ENCODE results near the gene TPPP.
A peak's percentile ranks its signal among the peaks of the same experiment; 100 is the strongest.
"Not testable (repeated sequence)": the region's sequence is repeated elsewhere in the genome, so short reads cannot be mapped to it uniquely, and the experiment has no call there.

Gene TPPP

DNA sequence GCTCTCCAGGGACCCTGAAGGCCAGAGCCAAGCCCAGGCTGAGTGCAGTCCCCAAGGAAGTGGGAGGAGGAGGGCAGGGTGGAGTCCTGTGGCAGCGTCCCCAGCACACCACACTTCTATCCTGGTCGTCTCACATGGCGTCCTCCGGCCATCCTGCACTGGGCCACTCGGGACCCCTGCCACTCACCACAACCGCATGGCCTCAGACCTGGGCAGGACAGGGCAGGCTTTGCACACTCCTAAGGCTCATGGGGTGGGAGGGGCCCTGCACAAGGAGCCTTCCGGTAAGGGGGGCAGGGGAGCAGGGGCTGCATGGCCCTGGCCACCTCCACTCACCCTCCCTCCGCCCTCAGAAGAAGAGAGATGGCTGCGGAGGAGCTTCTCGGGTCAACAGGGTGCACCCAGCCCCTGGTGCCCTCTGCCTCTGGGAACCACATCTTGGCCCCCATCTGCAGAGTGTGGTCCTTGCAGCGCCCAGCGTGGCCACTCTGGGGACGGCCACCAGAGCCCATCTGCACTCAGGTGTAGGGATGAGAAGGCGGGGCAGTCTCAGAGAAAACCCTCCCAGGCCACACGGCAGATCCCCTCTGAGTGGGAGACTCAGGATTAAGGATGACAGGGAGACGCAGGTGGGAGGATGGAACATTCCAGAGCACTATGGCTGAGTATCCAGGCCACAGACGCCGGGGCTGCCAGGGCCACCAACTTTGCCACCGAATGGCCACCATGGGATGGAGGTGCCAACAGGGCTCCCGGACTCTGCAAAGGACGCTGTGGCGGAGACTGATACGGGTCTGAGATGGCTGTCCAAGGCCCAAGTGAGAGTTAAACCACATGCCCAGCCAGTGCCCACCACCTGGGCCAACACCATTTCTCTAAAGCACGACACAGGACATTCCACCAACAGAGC is 7.6 kb downstream of the TPPP start:
- TF ChIP-seq, protein P1, sequence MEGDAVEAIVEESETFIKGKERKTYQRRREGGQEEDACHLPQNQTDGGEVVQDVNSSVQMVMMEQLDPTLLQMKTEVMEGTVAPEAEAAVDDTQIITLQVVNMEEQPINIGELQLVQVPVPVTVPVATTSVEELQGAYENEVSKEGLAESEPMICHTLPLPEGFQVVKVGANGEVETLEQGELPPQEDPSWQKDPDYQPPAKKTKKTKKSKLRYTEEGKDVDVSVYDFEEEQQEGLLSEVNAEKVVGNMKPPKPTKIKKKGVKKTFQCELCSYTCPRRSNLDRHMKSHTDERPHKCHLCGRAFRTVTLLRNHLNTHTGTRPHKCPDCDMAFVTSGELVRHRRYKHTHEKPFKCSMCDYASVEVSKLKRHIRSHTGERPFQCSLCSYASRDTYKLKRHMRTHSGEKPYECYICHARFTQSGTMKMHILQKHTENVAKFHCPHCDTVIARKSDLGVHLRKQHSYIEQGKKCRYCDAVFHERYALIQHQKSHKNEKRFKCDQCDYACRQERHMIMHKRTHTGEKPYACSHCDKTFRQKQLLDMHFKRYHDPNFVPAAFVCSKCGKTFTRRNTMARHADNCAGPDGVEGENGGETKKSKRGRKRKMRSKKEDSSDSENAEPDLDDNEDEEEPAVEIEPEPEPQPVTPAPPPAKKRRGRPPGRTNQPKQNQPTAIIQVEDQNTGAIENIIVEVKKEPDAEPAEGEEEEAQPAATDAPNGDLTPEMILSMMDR (IDR thresholded peaks at IDR 0.05; ENCODE audit: low read depth, low read length) = no peak
- TF ChIP-seq, protein P2, sequence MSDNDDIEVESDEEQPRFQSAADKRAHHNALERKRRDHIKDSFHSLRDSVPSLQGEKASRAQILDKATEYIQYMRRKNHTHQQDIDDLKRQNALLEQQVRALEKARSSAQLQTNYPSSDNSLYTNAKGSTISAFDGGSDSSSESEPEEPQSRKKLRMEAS (IDR thresholded peaks at IDR 0.05; ENCODE audit: low read depth, low read length) = no peak
- TF ChIP-seq MYC (IDR thresholded peaks at IDR 0.05; ENCODE audit: low read depth, low read length) (no peak), POLR2A (IDR thresholded peaks at IDR 0.05; ENCODE audit: extremely low read depth, insufficient read length) (no peak)
- DNase-seq (ENCODE audit: low read depth) = peak; percentile 5
- no peak overlapping the region for H3K4me3 ChIP-seq (ENCODE audit: low read depth, low read length)

DNA sequence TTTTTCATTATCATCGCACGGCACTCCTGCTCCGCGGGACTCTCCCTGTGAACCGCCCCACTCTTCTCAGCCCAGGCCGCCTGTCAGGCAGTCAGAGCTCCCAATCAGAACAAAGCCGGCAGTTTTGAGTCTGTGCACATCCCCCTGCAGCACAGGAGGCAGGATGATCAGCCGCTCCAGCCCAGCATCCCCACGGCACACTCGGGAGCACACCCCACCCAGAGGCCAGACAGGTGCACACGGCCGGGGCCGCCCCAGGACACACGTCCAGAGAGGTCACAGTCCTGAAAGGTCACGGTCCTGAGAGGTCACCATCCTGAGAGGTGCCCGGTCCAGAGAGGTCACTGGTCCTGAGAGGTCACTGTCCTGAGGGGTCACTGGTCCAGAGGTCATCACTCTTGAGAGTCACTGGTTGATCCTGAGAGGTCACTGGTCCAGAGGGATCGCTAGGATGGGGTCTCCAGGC is 8.4 kb downstream of the TPPP start:
- no peak for TF ChIP-seq MYC (IDR thresholded peaks at IDR 0.05; ENCODE audit: low read depth, low read length)
- TF ChIP-seq POLR2A (IDR thresholded peaks at IDR 0.05; ENCODE audit: extremely low read depth, insufficient read length) = no peak
- TF ChIP-seq, protein P2 (IDR thresholded peaks at IDR 0.05; ENCODE audit: low read depth, low read length) = no peak
- TF ChIP-seq, protein P1 (IDR thresholded peaks at IDR 0.05; ENCODE audit: low read depth, low read length) = no peak
- peak; percentile 0 for DNase-seq (ENCODE audit: low read depth)
- H3K4me3 ChIP-seq (ENCODE audit: low read depth, low read length) = no peak overlapping the region

DNA sequence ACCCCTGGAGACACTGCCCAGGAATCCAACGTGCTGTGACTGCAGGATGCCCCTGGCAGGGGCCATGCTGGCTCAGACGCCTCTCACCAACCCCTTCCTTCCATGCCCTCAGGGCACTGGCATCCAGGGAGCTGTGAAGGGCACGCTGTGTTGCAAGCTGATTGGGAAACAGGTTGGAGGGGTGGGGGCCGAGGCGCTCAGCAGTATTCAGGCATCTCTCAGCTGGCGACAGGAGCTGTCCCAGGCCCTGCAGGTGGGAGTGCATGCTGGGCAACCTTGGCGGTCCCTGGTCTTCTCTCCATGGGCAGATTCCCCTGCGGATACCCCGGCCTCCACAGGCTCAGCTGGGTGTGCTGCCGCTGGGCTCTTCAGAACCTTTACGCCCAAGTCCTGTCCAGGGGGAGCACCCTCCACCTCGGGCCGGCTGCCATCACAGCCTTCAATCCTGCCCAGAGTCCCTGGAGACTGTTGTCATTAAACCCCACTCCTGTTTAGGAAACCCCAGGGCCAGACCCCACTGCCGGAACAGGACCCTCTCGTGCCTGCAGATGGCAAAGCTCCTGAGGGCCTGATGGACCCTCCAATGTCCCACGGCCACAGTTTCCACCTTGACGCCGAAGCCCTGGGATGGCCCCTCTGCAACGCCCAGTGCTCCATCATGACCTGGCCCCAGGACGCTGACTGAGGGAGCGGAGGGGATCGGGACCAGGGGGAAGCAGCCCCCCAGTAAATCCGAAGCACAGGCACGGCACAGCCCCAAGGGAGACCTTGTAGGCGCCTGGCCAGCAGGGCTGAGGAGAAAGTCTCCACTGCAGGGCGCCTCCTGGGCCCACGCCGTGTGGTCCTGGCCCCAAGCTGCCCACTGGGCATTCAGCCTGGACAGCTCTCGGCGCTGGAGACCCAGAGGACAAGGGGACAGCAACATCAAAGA is 9.3 kb downstream of the TPPP start:
- H3K4me3 ChIP-seq (ENCODE audit: low read depth, low read length) = no peak overlapping the region
- peak; percentile 22 for DNase-seq (ENCODE audit: low read depth)
- TF ChIP-seq, protein P1 (IDR thresholded peaks at IDR 0.05; ENCODE audit: low read depth, low read length) = no peak
- TF ChIP-seq, protein P2 (IDR thresholded peaks at IDR 0.05; ENCODE audit: low read depth, low read length) = no peak
- TF ChIP-seq POLR2A (IDR thresholded peaks at IDR 0.05; ENCODE audit: extremely low read depth, insufficient read length) (no peak), MYC (IDR thresholded peaks at IDR 0.05; ENCODE audit: low read depth, low read length) (no peak)

DNA sequence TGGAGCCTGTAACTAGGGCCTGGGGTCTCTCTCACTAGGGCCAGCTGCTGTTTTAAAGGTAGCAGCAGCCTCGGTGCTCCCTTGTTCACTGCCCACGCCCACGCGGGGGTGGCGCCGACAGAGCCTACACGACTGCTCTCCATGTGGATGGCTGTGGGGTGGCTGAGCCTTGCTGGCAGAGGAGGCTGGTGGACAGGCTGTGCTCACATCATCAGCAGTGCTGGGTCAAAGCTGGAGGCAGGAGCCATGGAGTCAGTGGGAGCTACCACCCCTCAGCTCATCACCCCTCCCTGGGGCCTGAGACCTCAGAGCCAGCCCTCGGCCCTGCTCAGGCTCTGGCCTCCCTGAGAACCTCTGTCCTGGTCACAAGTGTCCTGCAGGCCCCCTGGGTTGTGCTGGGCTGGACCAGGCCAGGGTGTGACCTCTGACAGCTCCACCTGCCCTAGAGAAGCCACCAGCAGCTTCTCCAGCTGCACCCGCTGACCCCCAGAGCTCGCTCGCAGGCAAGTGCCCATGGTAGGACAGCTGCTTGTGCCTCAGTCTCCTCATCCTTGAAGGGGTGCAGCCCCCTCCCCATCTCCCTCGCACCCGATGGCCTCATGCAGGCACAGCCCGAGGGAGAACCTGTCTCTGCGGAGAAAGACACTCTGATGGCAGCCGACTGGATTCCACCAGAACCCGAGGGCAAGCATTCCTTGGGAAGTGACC is 10.3 kb downstream of the TPPP start:
- not testable (repeated sequence) for H3K4me3 ChIP-seq (ENCODE audit: low read depth, low read length)
- DNase-seq (ENCODE audit: low read depth) = peak; percentile 19

DNA sequence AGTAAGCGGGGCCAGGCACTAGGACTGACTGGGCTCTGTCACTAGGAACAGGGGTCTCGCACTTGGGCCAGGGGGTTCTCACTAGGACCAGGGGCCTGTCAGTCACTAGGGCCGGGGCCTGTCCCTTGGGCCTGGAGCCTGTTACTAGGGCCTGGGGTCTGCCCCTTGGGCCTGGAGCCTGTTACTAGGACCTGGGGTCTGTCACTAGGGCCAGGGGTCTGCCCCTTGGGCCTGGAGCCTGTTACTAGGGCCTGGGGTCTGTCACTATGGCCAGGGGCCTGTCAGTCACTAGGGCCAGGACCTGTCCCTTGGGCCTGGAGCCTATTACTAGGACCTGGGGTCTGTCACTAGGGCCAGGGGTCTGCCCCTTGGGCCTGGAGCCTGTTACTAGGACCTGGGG is 10.9 kb downstream of the TPPP start:
- not testable (repeated sequence) for H3K4me3 ChIP-seq (ENCODE audit: low read depth, low read length); DNase-seq (ENCODE audit: low read depth)

DNA sequence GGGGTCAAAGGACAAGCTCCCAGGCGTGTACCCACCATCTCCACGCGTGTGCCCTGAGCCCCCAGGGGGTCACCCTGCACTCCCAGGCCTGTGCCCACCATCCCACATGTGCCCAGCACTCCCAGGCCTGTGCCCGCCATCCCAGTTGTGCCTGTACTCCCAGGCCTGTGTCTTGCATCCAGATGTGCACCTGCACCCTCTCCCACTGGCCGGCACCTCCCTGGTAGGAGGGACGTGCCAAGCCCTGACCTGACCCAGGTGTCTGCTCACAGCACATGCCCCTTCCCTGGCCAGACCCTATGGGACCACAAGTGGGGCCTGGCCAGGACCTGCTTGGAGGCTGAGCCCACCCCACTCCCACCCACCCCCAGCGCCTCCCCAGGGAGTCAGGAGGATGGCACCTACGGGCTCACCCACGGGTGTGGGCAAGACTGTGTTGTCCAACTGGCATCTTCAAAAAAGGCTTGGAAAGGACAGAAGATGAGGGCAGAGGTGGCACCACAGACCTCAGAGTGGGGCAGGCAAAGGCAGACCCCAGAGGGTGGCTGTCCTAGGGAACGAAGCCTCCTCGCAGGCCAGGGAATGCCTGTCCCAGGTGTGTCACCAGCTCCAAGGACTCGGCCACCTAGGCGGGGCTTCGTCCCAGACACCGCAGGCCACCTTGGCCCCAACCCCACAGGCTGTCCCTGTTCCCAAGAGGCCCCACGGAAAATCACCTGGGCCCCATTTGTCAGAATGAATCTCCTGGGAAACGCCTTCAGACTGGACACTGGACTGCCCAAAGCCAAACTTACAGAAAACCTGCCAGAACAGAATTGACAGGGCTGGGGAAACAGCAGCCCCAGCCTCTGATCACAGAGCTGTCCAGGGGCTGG is 11.6 kb downstream of the TPPP start:
- H3K4me3 ChIP-seq (ENCODE audit: low read depth, low read length) = not testable (repeated sequence)
- peak; percentile 0 for DNase-seq (ENCODE audit: low read depth)

DNA sequence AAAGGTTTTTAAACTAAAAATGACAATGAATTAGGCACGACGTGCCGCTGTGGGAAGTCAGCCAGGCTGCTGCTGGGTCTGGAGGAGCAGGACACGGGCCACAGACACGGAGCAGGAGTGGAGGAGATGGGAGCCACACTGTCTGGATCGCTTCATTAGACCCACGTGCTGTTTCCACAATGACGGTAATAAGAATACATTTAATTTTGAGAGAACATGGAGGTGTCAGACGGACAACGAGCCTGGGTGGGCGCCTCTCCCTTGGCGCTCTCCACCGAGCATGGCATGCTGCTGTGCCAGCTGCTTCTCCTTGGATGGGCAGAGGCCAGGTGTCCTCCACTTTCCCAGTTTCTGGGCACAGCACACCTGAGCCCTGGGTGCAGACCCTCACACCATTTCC is 12.3 kb downstream of the TPPP start:
- DNase-seq (ENCODE audit: low read depth) = peak; percentile 0
- not testable (repeated sequence) for H3K4me3 ChIP-seq (ENCODE audit: low read depth, low read length)

DNA sequence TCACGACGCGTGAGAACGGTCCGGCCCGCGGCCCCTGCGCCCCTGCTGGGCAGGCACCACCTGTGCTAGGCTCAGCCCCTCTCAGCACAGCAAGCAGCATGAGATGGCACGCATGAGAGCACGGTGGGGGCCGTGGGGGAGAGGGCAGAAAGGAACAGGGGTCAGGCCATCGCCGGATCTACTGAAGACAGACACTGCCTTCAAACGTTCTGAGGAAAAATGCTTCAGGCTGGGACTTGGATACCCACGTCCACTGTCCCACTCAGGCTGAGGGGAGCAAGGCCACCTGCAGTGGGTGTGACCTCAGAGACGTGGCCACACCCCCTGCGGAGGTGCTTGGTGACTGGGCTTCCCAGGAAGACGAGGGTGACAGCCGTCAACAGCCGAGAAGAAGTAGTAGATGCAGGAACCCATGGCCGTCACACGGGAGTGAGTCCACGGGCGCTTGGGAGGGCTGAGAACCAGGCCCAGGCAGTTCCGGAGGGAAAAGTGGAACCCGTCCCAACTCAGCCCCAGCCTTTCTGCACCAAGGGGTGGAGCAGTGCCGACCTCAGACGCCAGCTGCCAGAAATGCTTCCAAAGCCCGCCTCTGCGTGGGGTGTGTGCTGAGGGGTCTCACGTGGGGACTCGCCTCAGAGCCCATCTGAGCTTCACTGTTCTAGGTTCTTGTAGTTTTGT is 12.9 kb downstream of the TPPP start:
- not testable (repeated sequence) for DNase-seq (ENCODE audit: low read depth); H3K4me3 ChIP-seq (ENCODE audit: low read depth, low read length)

DNA sequence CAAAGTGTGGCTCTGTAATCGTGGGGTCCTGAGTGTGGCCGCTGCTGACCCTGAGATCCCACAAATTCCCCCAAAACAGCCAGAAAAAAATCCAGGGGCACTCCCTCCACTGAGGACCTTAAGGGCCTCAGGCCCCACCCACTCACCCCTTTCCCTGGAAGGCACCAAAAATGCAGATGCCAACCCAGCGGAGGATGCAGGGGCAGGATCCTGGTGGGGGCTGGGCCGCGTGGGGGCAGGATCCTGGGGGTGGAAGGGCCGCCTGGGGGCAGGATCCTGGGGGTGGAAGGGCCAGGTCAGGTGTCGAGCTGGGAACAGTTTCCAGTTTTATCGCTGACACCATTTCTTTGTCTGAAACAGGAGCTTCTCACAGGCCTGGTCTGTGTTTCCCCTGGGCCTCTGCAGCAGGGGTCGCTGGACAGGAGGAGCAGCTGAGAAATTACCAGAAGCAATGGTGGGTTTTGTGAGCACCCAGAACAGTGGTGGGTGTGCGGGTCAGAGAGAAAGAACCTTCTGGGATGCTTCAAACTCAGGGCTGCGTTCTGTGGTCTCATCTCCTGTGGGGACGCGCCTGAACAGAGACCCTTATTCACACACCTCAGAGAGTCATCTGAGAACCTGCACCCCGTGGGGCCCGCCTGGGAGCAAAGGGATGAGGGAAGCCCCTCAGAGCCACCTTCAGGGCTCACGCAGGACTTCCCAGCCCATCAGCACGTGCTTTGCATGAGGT is 13.8 kb downstream of the TPPP start:
- DNase-seq (ENCODE audit: low read depth) = peak; percentile 5

DNA sequence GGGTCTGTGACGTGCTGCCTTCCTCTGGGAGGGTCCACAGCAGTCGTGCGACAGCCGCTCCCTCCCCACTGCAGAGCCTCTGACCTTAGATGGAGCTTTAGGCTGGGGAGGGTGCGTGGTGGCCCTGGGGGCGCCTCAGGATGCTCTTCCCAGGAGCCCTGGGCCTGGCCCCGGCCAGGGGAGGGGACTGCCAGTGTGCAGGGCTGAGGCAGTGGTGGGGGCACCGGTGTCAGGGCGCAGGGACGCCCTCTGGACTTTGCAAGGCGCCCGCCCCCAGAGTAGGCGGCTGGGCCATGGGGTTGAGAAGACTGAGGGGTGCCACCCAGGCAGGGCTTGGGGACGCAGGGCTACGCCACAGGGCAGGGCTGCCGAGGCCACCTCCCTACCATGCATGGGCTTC is 14.6 kb downstream of the TPPP start:
- not testable (repeated sequence) for H3K4me3 ChIP-seq (ENCODE audit: low read depth, low read length); DNase-seq (ENCODE audit: low read depth)

More for the DNA sequence above, 13.8 kb downstream of the TPPP start:
- not testable (repeated sequence) for H3K4me3 ChIP-seq (ENCODE audit: low read depth, low read length)
